AG09319 (cell line): Measurements from ENCODE around the gene MUCL3.
"Not testable (repeated sequence)": the region's sequence is repeated elsewhere in the genome, so short reads cannot be mapped to it uniquely, and the experiment has no call there.

Experiments used
- DNase-seq: peaks from one replicate; pipeline ENCODE4 v3.0.0-alpha.2; 2010; ENCODE audit warnings: low read depth; ENCODE audit errors: extremely low read depth
- CTCF ChIP-seq: IDR thresholded peaks from 2 replicates; pipeline ENCODE4 v1.5.1; 2011; ENCODE audit warnings: low read depth, mild to moderate bottlenecking, inconsistent platforms, low read length, moderate library complexity

The MUCL3 gene

GRCh38 chr6:30894935-30895334 lies 45.8 kb upstream of the MUCL3 start:
- DNase-seq: no peak
- TF ChIP-seq CTCF: no peak

GRCh38 chr6:30895343-30895742 lies 45.4 kb upstream of the MUCL3 start:
- no peak for TF ChIP-seq CTCF
- DNase-seq: no peak

DNA sequence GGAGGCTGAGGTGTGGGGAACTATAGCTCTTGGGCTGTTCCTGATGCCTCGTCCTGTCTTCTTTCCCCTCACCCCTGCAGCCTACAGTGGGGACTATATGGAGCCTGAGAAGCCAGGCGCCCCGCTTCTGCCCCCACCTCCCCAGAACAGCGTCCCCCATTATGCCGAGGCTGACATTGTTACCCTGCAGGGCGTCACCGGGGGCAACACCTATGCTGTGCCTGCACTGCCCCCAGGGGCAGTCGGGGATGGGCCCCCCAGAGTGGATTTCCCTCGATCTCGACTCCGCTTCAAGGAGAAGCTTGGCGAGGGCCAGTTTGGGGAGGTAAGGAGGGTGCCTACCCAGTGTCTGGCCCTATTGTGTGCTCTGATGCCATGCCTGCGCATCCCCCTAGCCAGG lies 44.2 kb upstream of the MUCL3 start:
- no peak for TF ChIP-seq CTCF
- no peak for DNase-seq

- no peak for DNase-seq
- no peak for TF ChIP-seq CTCF
These were observed 42.9 kb upstream of the MUCL3 start for GRCh38 chr6:30897882-30898281.

DNA sequence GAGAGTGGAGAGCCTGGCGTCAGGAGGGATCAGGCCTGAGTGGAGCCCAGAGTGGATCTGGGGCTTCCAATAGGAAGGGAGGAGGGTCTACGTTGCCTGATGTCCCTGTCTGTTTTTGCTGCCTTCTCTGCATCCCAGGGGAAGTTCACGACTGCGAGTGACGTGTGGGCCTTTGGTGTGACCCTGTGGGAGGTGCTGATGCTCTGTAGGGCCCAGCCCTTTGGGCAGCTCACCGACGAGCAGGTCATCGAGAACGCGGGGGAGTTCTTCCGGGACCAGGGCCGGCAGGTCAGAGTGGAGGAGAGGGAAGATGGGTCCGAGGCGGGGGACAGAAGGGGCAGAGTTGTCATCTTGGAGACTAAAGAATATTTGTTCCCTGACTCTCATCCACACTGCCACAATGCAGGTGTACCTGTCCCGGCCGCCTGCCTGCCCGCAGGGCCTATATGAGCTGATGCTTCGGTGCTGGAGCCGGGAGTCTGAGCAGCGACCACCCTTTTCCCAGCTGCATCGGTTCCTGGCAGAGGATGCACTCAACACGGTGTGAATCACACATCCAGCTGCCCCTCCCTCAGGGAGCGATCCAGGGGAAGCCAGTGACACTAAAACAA lies 41.9 kb upstream of the MUCL3 start:
- DNase-seq: no peak
- TF ChIP-seq CTCF: no peak

- DNase-seq: no peak
- TF ChIP-seq CTCF: no peak
These were observed 39.8 kb upstream of the MUCL3 start for GRCh38 chr6:30900863-30901417.

DNA sequence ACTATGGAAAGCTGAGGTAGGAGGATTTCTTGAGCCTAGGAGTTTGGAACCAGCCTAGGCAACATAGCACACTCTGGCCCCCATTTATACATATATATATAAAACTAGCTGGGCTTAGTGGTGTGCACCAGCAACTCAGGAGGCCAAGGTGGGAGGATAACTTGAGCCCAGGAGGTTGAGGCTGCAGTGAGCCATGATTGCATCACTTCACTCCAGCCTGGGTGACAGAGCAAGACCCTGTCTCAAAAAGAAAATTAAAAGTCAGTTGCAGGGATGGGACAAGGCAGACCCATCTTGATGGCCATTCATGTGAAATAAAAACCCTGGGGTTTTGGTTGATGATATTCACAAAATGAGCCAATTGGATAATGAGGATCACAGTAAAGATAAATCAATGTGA lies 39.3 kb upstream of the MUCL3 start:
- TF ChIP-seq CTCF: no peak
- no peak for DNase-seq

GRCh38 chr6:30902196-30902595 lies 38.6 kb upstream of the MUCL3 start:
- not testable (repeated sequence) for DNase-seq
